ENCODE data around the gene TMEM212. TPM values are rescaled to one million over a fixed set of nuclear protein-coding genes. Genes with fewer than 3 reads are reported as not detected.

Gene TMEM212
- total and polyA plus RNA-seq, 2 of the 13 experiments (the other 11 are each of a cell fraction or from before 2014, with no cell fraction given): not detected

DNA sequence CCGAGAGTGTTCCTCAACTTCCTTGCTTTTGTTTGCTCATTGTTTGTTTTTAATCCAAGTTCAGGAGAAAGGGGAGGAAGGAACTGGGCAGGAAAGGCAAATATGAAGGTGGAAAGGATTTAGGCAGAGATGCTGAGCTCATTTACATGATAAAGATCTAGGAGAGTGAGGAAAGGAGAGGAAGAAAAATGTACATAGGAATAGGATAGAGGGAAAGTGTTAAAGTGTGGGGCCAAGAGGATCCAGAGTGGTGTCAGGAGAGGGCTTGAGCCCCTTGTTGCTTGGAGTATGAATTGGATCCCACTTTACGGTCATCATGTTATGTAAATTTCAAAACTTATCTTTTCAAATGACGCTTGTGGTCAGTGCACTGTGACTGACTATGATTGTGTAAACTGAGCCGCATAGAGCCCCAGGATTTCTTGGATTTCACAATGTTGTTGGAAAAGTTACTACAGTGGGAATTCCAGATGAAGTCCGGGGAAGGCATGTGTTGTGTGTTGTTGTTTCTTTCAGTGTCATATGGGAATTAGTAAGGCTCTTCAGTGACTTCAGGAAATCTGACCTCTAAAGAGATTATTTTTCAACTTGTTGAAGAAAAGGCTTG is 17.8 kb upstream of the TMEM212 start (continued):
- TF ChIP-seq, protein P1, sequence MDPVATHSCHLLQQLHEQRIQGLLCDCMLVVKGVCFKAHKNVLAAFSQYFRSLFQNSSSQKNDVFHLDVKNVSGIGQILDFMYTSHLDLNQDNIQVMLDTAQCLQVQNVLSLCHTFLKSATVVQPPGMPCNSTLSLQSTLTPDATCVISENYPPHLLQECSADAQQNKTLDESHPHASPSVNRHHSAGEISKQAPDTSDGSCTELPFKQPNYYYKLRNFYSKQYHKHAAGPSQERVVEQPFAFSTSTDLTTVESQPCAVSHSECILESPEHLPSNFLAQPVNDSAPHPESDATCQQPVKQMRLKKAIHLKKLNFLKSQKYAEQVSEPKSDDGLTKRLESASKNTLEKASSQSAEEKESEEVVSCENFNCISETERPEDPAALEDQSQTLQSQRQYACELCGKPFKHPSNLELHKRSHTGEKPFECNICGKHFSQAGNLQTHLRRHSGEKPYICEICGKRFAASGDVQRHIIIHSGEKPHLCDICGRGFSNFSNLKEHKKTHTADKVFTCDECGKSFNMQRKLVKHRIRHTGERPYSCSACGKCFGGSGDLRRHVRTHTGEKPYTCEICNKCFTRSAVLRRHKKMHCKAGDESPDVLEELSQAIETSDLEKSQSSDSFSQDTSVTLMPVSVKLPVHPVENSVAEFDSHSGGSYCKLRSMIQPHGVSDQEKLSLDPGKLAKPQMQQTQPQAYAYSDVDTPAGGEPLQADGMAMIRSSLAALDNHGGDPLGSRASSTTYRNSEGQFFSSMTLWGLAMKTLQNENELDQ (CRISPR knock-in tag; IDR thresholded peaks at IDR 0.05; ENCODE audit: borderline replicate concordance): no peak
- TF ChIP-seq SMAD1 (CRISPR knock-in tag; IDR thresholded peaks at IDR 0.05; ENCODE audit: borderline replicate concordance, low read depth): no peak
- 0 out of 2 replicates have a peak, but pooled peaks have one; percentile 48 for TF ChIP-seq SMAD3 (CRISPR knock-in tag; IDR thresholded peaks at IDR 0.05)
- TF ChIP-seq, protein P2, sequence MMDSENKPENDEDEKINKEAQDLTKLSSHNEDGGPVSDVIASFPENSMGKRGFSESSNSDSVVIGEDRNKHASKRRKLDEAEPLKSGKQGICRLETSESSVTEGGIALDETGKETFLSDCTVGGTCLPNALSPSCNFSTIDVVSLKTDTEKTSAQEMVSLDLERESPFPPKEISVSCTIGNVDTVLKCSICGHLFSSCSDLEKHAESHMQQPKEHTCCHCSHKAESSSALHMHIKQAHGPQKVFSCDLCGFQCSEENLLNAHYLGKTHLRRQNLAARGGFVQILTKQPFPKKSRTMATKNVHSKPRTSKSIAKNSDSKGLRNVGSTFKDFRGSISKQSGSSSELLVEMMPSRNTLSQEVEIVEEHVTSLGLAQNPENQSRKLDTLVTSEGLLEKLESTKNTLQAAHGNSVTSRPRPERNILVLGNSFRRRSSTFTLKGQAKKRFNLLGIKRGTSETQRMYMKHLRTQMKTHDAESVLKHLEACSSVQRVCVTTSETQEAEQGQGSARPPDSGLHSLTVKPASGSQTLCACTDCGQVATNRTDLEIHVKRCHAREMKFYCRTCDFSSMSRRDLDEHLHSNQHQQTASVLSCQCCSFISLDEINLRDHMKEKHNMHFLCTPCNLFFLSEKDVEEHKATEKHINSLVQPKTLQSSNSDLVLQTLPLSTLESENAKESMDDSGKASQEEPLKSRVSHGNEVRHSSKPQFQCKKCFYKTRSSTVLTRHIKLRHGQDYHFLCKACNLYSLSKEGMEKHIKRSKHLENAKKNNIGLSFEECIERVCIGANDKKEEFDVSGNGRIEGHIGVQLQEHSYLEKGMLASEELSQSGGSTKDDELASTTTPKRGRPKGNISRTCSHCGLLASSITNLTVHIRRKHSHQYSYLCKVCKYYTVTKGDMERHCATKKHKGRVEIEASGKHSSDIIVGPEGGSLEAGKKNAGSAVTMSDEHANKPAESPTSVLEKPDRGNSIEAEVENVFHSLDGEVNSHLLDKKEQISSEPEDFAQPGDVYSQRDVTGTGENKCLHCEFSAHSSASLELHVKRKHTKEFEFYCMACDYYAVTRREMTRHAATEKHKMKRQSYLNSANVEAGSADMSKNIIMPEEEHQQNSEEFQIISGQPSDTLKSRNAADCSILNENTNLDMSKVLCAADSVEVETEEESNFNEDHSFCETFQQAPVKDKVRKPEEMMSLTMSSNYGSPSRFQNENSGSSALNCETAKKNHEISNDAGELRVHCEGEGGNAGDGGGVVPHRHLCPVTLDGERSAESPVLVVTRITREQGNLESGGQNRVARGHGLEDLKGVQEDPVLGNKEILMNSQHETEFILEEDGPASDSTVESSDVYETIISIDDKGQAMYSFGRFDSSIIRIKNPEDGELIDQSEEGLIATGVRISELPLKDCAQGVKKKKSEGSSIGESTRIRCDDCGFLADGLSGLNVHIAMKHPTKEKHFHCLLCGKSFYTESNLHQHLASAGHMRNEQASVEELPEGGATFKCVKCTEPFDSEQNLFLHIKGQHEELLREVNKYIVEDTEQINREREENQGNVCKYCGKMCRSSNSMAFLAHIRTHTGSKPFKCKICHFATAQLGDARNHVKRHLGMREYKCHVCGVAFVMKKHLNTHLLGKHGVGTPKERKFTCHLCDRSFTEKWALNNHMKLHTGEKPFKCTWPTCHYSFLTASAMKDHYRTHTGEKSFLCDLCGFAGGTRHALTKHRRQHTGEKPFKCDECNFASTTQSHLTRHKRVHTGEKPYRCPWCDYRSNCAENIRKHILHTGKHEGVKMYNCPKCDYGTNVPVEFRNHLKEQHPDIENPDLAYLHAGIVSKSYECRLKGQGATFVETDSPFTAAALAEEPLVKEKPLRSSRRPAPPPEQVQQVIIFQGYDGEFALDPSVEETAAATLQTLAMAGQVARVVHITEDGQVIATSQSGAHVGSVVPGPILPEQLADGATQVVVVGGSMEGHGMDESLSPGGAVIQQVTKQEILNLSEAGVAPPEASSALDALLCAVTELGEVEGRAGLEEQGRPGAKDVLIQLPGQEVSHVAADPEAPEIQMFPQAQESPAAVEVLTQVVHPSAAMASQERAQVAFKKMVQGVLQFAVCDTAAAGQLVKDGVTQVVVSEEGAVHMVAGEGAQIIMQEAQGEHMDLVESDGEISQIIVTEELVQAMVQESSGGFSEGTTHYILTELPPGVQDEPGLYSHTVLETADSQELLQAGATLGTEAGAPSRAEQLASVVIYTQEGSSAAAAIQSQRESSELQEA (CRISPR knock-in tag; IDR thresholded peaks at IDR 0.05; ENCODE audit: not compliant biosample characterization): no peak
- TF ChIP-seq TRAFD1 (CRISPR knock-in tag; IDR thresholded peaks at IDR 0.05; ENCODE audit: borderline replicate concordance): no peak
- no peak for TF ChIP-seq JARID2 (CRISPR knock-in tag; IDR thresholded peaks at IDR 0.05; ENCODE audit: insufficient replicate concordance)
- no peak for TF ChIP-seq NR2F1 (CRISPR knock-in tag; IDR thresholded peaks at IDR 0.05)
- TF ChIP-seq NCOR1 (IDR thresholded peaks at IDR 0.05; ENCODE audit: borderline replicate concordance, low read length): no peak
- no peak for TF ChIP-seq ATF7-NPFF (CRISPR knock-in tag; IDR thresholded peaks at IDR 0.05; ENCODE audit: low read depth)
- TF ChIP-seq, protein P3, sequence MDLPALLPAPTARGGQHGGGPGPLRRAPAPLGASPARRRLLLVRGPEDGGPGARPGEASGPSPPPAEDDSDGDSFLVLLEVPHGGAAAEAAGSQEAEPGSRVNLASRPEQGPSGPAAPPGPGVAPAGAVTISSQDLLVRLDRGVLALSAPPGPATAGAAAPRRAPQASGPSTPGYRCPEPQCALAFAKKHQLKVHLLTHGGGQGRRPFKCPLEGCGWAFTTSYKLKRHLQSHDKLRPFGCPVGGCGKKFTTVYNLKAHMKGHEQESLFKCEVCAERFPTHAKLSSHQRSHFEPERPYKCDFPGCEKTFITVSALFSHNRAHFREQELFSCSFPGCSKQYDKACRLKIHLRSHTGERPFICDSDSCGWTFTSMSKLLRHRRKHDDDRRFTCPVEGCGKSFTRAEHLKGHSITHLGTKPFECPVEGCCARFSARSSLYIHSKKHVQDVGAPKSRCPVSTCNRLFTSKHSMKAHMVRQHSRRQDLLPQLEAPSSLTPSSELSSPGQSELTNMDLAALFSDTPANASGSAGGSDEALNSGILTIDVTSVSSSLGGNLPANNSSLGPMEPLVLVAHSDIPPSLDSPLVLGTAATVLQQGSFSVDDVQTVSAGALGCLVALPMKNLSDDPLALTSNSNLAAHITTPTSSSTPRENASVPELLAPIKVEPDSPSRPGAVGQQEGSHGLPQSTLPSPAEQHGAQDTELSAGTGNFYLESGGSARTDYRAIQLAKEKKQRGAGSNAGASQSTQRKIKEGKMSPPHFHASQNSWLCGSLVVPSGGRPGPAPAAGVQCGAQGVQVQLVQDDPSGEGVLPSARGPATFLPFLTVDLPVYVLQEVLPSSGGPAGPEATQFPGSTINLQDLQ (CRISPR knock-in tag; IDR thresholded peaks at IDR 0.05): no peak
- peak; percentile 91 for TF ChIP-seq CEBPG (CRISPR knock-in tag; IDR thresholded peaks at IDR 0.05)
- TF ChIP-seq PCBP2 (optimal IDR thresholded peaks at IDR 0.05; ENCODE audit: low read depth, low read length, poor library complexity, severe bottlenecking): no peak
- TF ChIP-seq SALL1 (CRISPR knock-in tag; IDR thresholded peaks at IDR 0.05): no peak; the same call in 1 of the 2 replicates

Data from HepG2 (cell line).